Measurements from ENCODE around the gene LRRC15.

Gene LRRC15

GRCh38 chr3:194387276-194387675 is 17.7 kb upstream of the LRRC15 start:
- H3F3A ChIP-seq (ENCODE audit: insufficient read depth, low read length): no peaks in the 10 kb centered on the region
- H3K9me3 ChIP-seq (ENCODE audit: low read length): peaks cover 20% of the 10 kb centered on the region
- no peak overlapping the region for H3K9ac ChIP-seq (ENCODE audit: low read length)
- H3K9me2 ChIP-seq (ENCODE audit: low read depth, low read length): no peaks in the 10 kb centered on the region
- H3K27me3 ChIP-seq (ENCODE audit: insufficient read depth, low read length): peaks cover 5% of the 10 kb centered on the region; the same call in 1 of the 2 replicates
- no peaks in the 10 kb centered on the region for H3K4me1 ChIP-seq (ENCODE audit: insufficient read depth, low read length, severe bottlenecking)
- no peak overlapping the region for H3K27ac ChIP-seq (ENCODE audit: low read depth, low read length, poor library complexity, severe bottlenecking)
- H3K4me3 ChIP-seq (ENCODE audit: low read depth, low read length, poor library complexity, severe bottlenecking): no peak overlapping the region
- TF ChIP-seq EZH2 (IDR thresholded peaks at IDR 0.05; ENCODE audit: borderline replicate concordance, low read length) (no peak), CTCF (IDR thresholded peaks at IDR 0.05; ENCODE audit: low read length) (no peak)
- no peak overlapping the region for H3K4me2 ChIP-seq (ENCODE audit: low read length)
- H3K79me2 ChIP-seq (ENCODE audit: insufficient read depth, low read length): no peaks in the 10 kb centered on the region
- H2AFZ ChIP-seq (ENCODE audit: low read length): no peak overlapping the region
- H3K36me3 ChIP-seq (ENCODE audit: insufficient read depth, low read length): peaks cover 4% of the 10 kb centered on the region; the same call in 1 of the 2 replicates
- no peaks in the 10 kb centered on the region for H4K20me1 ChIP-seq (ENCODE audit: insufficient read depth, low read length)

GRCh38 chr3:194386648-194387047 is 17.1 kb upstream of the LRRC15 start:
- no peak overlapping the region for H2AFZ ChIP-seq (ENCODE audit: low read length)
- no peak overlapping the region for H3K4me3 ChIP-seq (ENCODE audit: low read depth, low read length, poor library complexity, severe bottlenecking)
- H3K27ac ChIP-seq (ENCODE audit: low read depth, low read length, poor library complexity, severe bottlenecking): no peak overlapping the region
- no peak overlapping the region for H3K9ac ChIP-seq (ENCODE audit: low read length)
- TF ChIP-seq EZH2 (IDR thresholded peaks at IDR 0.05; ENCODE audit: borderline replicate concordance, low read length): no peak
- TF ChIP-seq CTCF (IDR thresholded peaks at IDR 0.05; ENCODE audit: low read length): no peak
- no peaks in the 10 kb centered on the region for H3K9me2 ChIP-seq (ENCODE audit: low read depth, low read length)
- peaks cover 20% of the 10 kb centered on the region for H3K9me3 ChIP-seq (ENCODE audit: low read length)
- no peaks in the 10 kb centered on the region for H4K20me1 ChIP-seq (ENCODE audit: insufficient read depth, low read length)
- no peak overlapping the region for H3K4me2 ChIP-seq (ENCODE audit: low read length)
- no peaks in the 10 kb centered on the region for H3F3A ChIP-seq (ENCODE audit: insufficient read depth, low read length)
- H3K27me3 ChIP-seq (ENCODE audit: insufficient read depth, low read length): peaks cover 5% of the 10 kb centered on the region; the same call in 1 of the 2 replicates
- H3K79me2 ChIP-seq (ENCODE audit: insufficient read depth, low read length): no peaks in the 10 kb centered on the region
- H3K36me3 ChIP-seq (ENCODE audit: insufficient read depth, low read length): peaks cover 4% of the 10 kb centered on the region; the same call in 1 of the 2 replicates
- no peaks in the 10 kb centered on the region for H3K4me1 ChIP-seq (ENCODE audit: insufficient read depth, low read length, severe bottlenecking)

GRCh38 chr3:194386066-194386465 is 16.5 kb upstream of the LRRC15 start:
- H2AFZ ChIP-seq (ENCODE audit: low read length): no peak overlapping the region
- peaks cover 5% of the 10 kb centered on the region; the same call in 1 of the 2 replicates for H3K27me3 ChIP-seq (ENCODE audit: insufficient read depth, low read length)

More at GRCh38 chr3:194386066-194386465, 16.5 kb upstream of the LRRC15 start:
- TF ChIP-seq CTCF (IDR thresholded peaks at IDR 0.05; ENCODE audit: low read length) (no peak), EZH2 (IDR thresholded peaks at IDR 0.05; ENCODE audit: borderline replicate concordance, low read length) (no peak)
- H3K4me2 ChIP-seq (ENCODE audit: low read length): no peak overlapping the region
- H3F3A ChIP-seq (ENCODE audit: insufficient read depth, low read length): no peaks in the 10 kb centered on the region
- H3K4me3 ChIP-seq (ENCODE audit: low read depth, low read length, poor library complexity, severe bottlenecking): no peak overlapping the region
- H3K9me2 ChIP-seq (ENCODE audit: low read depth, low read length): no peaks in the 10 kb centered on the region
- no peaks in the 10 kb centered on the region for H3K79me2 ChIP-seq (ENCODE audit: insufficient read depth, low read length)
- no peaks in the 10 kb centered on the region for H4K20me1 ChIP-seq (ENCODE audit: insufficient read depth, low read length)
- no peak overlapping the region for H3K27ac ChIP-seq (ENCODE audit: low read depth, low read length, poor library complexity, severe bottlenecking)
- no peaks in the 10 kb centered on the region for H3K4me1 ChIP-seq (ENCODE audit: insufficient read depth, low read length, severe bottlenecking)
- H3K9me3 ChIP-seq (ENCODE audit: low read length): peaks cover 16% of the 10 kb centered on the region
- no peak overlapping the region for H3K9ac ChIP-seq (ENCODE audit: low read length)
- peaks cover 4% of the 10 kb centered on the region; the same call in 1 of the 2 replicates for H3K36me3 ChIP-seq (ENCODE audit: insufficient read depth, low read length)

All from OCI-LY1 (cell line).